ENCODE measurements around the gene CDC42BPG.

The CDC42BPG gene

DNA sequence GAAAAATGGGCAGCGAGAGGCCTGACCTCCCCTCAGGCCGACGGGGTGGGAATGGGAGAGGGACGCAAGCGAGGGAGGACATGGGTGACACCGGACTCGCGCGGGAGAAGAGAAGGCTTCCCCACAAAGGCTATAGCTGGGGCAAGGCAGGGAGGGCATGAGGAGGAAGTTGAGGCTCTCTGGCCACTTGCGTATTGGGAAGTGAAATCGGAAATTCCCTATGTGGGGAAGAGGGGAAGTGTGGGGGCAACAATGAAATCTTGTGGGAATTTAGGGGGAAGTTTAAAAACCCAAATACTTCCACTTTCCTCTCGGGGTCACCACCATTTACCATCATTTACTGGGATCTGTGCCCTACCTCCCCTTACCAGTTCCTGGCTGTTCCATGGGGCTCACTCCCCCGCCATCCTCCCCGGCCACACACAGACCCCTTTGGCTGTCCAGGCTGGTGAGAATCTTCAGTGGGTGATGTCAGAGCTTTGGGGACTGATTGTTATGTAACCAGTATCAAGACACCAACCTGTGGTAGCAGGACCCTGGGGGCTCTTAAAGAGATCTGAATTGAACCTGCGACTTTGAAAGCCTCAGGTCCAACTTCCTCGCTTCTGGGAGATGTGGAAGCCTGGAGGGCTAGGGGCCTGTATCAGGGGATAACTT lies 34.9 kb upstream of the CDC42BPG start:
- no peak for DNase-seq (ENCODE audit: low read depth)

GRCh38 chr11:64878494-64879243 lies 34.2 kb upstream of the CDC42BPG start, which contains the start of gene EHD1:
Gene EHD1, minus strand, starts transcription at chr11:64878621. Its CDS starts 157 bp downstream, at chr11:64878464.
- no peak for DNase-seq (ENCODE audit: low read depth)

- DNase-seq (ENCODE audit: low read depth): no peak
These were observed 33.7 kb upstream of the CDC42BPG start for GRCh38 chr11:64878223-64878493.

DNA sequence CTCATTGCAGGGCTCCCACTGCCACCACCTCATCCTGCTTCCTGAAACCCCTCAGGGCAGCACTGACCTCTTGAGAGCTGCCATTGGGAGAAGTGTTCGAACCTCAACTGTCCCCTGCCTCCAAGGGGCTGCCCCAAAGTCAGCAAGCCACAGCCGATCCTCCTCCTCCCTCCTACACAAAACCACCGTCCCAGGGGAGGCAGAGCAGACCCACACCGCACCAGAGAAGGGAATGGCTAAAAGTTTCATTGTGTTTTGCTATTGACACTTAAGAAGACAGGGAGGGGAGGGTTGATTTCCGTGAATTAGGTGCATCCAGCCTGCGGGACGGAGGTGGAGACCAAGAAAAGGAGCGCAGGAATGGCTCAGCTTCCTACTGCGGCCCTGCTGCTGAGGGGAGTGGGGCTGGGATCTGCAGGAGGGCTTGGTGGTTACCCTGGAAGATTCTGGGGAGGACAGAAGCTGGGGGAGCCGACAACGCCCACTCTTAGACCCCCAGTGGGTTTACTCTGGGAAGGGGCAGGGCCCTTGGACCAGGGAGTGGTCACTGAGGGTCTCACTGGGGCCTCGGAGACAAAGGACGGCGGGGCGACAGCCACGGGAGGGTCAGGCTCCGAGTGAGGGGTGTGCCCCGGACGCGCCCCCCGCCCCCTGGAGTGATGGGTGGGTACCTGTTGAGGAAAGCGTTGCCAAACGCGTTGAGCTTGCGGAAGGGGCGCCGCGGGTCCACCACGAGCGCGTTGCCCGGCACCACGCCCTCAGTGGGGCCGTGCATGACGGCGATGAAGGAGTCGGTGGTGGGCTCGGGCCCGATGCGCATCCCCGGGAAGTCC lies 33.2 kb upstream of the CDC42BPG start:
- DNase-seq (ENCODE audit: low read depth): no peak

- DNase-seq (ENCODE audit: low read depth): no peak
These were observed 32.4 kb upstream of the CDC42BPG start for GRCh38 chr11:64876835-64877341.

GRCh38 chr11:64876229-64876750 lies 31.8 kb upstream of the CDC42BPG start:
- no peak for DNase-seq (ENCODE audit: low read depth)

DNA sequence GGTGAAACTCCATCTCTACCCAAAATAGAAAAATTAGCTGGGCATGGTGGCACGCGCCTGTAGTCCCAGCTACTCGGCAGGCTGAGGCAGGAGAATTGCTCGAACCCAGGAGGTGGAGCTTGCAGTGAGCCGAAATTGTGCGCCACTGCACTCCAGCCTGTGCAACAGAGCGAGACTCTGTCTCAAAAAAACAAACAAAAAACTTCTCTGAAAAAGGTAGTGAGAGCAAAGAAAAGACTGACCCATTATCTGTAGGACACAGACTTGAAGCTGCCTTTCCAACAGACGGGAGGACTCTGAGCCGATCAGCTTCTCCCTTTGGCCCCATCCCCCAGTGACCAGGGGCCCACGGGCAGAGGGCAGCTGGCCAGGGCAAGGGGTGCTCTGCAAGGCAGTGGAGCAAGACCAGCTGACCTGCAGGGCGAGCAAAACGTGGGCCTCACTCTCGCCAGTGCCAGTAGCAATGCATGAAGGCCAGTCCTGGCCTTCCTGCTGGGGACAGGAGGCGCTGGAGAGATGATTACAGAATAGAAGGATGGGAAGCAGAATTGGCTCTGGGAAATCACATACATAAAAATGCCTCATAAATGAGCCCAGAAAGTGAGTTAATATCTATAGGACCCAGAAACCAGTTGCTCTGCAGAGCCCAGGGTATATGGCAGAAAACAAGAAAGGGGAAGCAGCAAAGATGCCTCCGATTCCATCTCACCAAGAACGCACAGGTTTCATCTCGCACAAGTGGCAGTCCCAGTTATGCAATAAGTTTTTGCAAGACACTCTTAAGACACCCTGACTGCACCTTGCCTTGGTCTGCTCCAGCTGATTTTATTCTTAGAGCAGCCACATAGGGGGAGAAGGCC lies 31.1 kb upstream of the CDC42BPG start:
- DNase-seq (ENCODE audit: low read depth): no peak

DNA sequence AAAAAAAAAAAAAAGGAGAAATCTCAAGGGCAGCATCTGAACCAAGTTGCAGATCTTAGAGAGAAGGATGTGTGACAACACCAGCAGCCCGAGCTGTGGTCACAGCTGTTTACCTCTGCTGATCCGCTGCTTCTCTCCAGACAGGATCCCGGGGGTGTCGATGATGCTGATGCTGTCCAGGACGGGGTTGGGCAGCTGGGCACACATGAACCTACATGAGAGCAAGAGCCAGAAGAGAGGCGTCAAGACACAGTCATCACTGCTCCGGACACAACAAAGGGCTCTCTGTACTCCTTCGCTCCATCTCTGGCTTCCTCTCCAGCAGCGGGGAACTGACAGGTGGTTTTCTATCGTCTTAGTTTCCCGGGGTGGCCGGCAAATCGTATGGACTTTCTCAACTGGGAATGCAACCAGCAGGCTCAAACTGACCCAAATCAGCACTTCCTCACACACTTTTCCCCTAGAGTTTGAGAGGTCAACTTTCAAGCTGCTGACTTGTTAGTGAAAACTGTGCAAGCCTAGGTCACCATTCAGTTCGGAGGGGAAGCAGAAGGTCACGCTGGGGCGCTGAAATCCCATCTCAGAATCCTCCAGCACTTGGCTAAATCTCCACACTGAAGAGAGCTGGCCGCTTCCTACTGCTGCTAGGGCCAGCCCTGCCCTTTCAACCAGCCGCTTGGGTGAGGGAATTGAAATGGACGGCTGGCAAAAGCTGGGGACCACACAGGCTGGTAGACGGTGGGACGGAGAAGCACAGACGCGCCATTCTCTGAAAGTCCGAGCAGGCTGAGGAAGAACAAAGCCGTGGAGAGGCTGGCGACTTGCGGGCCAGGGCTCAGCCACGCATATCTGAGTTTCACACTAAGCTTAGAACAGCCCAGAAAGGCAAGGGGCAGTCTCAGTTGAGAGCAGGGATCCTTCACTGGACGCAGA lies 30.1 kb upstream of the CDC42BPG start:
- DNase-seq (ENCODE audit: low read depth): no peak

DNA sequence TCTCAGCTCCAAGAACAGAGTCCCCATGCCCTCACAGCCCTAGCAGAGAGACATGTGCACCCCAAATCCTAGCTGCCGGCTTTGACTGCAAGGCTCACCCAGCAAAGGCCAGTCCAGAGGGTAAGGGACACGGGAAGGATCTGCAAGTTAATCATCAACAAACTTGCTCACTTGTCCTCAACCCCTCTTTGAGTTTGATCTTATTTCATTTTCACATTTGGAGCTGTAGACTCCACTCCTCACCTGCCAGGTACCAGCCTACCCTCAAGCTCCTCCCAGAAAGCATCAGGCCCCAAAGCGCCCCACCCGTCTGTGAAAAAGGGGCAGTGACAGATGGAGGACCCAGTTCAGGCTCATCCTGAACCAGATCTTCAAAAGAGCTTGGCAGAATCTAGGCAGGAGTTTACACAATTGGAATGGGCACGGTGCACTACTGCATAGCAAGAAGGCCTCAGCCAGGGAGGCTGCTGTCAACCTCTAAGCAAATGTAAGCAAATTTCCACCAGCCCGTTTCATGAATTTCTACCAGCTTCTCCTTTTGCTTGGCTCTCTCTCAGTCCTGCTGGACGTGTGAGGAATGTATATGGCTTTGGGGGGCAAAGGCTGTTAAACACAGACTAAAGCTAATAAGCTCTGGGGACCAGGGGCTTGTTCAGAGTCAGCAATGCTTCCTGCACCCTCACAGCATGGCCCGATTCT lies 28.5 kb upstream of the CDC42BPG start:
- DNase-seq (ENCODE audit: low read depth): no peak

DNA sequence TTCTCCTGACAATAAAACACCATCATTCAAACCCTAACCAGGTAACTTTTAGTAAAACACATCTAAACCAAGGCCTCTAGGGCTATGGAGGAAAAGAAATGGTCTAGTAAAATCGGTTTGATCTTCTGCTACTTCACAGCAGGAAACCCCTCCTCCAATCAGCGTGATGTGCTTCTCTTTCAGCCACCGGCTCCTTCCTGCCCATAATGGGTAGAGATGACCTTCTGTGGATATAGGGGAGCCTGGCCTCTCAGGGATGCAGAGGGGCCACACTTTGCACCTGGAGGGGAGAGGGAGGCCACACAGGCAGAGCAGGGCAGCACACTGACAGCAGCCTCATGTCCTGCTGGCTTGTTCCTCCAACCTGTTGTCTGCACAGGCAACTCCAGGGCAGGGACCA lies 27.0 kb upstream of the CDC42BPG start:
- DNase-seq (ENCODE audit: low read depth): no peak

DNA sequence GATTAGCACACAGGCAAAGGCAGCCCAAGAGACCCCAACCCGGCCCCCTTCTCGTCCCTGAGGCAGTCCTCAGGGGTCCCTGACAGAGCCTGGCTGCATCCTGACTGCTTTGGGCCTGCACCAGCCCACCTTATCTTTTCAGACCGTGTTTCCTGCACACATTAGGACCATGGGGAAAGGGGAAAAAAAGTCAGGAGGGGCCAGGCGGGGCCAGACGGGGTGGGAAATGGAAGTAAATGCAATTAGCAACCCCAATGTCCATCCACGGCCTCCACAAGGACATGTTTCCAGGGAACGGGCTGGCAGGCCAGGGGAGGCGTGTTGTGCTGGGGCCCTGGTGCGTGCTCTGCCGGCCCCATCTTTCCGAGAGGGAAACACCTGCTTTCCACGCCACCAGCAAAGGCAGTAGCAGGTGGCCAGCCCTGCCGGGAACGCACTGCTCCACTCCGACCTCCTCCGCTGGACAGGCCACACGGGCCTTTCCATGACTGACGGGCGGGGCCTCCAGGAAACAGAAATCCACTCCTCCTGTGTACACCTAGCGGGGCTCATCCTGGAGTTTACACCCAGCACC lies 26.5 kb upstream of the CDC42BPG start:
- no peak for DNase-seq (ENCODE audit: low read depth)

GRCh38 chr11:64870176-64870892 lies 25.9 kb upstream of the CDC42BPG start:
- no peak for DNase-seq (ENCODE audit: low read depth)

DNA sequence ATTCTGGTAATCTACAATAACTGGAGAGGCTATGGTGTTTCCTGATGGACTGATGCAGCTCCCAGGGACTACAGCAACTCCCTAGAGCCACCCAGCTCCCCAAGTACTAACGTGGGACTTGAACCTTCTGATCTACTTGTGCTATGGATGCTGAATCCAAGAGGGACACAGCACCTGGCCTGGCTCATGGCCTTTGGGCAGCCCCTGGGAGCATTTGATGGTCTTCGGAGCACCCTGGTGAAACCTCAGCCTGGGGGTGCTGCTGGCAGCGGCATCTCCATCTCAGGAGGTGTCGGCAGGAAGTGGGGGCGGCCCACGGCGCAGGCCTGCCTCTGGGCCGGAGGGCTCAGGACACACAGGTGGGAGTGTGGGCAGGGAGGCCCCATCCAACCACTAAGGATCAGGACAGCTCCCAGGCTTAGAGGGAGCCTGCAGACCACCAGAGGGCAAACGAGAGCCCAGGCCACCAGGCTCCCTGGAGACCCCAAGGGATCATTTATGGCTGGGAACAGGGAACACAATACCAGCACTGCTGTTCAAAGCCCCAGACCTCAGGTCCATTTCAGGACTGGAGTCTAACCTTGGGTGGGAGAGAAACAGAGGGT lies 25.2 kb upstream of the CDC42BPG start:
- no peak for DNase-seq (ENCODE audit: low read depth)

GRCh38 chr11:64868904-64869570 lies 24.6 kb upstream of the CDC42BPG start:
- no peak for DNase-seq (ENCODE audit: low read depth)

DNA sequence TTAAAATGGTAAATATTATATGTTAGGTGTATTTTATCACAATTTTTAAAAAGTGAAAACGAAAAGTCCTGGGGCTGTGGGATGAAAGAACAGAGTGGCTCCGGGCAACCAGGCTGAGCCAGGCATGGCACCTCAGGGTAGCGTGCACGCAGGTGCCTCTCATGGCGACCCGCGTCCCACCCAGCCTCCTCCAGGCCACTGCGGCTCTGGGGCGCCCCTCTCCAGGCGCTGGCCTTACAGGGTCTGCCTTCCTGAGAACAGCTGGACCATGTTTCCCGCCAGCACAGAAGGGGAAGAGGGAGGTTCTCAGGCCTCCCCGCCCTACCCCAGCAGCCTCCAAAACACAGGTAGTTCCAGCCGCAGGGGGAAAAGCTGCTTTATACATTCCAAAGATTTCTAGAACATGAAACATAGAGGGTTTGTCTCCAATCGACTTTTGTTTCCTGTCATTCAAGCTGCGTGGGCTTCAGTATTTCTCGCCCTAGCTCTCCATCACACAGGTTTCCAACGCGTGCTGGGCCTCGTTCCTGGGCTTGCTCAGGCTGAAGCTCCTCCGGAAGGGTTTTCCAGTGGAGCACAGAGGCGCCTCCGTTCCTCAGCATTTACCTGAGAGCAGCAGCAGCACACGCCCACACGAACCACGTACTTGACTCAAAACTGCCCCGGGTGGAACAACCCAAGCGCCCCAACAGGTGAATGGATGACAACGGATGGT lies 23.5 kb upstream of the CDC42BPG start:
- DNase-seq (ENCODE audit: low read depth): no peak

DNA sequence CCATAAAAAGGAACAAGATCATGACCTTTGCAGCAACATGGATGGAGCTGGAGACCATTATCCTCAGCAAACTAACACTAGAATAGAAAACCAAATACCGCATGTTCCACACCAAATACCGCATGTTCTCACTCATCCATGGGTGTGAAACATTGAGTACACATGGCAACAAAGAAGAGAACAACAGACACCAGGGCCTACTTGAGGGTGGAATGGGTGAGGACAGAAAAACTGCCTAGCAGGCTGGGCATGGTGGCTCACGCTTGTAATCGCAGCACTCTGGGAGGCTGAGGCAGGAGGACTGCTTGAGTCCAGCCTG lies 21.7 kb upstream of the CDC42BPG start:
- no peak for DNase-seq (ENCODE audit: low read depth)

Measured in GM04503 (cell line).